Stimulated activated CD8-positive, alpha-beta memory T cell treated with anti-CD3 and anti-CD28 coated beads, Interleukin-15, amount 100 ng/mL, for 1 hour (primary cell): ENCODE measurements around the gene MYO5A.
"Not testable (repeated sequence)": the region's sequence is repeated elsewhere in the genome, so short reads cannot be mapped to it uniquely, and the experiment has no call there.

Experiments used
- DNase-seq: peaks from one replicate; pipeline ENCODE4 v3.0.0-alpha.2; 2020; ENCODE audit warnings: low read depth

Gene MYO5A

DNA sequence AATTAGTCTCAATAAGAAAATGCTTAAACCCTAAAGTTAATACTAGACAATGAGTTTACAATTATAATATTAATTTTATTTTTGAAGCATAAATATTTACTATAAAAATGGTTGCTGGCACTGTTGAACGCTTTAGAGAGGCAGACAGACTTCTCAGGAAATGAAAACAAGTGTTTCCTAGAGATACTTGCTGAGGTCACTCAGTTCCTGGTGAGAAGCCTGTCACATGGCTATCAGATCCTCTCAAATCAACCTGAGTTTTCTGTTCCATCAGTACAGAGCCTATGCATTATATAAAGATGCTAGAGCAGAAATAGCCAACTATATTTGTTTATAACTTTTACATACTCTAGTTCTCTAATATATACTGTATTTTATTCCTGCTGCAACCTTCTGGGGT is 109.2 kb downstream of the MYO5A start:
- no peak for DNase-seq

GRCh38 chr15:52417957-52418356 is 110.7 kb downstream of the MYO5A start:
- DNase-seq, result no peak

DNA sequence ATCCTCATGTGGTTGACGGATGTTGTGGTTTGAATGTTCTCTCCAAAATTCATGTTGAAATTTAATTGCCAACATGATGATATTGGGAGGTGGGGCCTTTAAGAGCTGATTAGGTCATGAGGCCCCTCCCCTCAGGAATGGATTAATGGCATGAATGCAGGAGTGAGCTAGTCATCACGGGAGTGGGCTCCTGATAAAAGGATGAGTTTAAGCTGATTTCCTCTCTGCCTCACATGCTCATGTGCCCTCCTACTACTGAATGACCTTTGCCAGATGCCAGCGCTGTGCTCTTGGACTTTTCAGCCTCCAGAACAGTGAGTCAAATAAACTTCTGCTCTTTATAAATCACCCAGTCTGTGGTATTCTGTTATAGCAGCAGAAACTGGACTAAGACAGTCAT is 111.2 kb downstream of the MYO5A start:
- DNase-seq, result no peak

DNA sequence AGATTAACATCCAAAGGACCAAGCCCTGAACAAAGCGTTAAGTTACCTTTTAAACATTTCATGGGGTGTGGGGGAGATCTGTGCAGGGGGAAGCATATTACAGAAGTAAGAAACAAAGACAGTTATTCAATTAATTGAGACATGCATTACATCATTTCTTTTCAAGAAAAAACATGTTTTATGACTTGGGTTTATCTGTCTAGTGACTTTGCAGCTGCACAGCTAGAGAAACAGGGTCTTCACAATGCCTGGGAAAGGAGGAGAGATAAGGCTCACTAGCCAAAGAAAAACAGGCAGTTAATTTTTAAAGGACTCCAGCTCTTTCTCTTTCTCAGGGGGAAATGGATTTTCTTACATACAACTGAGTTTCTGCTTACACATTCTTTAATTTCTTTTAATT is 112.1 kb downstream of the MYO5A start:
- DNase-seq, result not testable (repeated sequence)

DNA sequence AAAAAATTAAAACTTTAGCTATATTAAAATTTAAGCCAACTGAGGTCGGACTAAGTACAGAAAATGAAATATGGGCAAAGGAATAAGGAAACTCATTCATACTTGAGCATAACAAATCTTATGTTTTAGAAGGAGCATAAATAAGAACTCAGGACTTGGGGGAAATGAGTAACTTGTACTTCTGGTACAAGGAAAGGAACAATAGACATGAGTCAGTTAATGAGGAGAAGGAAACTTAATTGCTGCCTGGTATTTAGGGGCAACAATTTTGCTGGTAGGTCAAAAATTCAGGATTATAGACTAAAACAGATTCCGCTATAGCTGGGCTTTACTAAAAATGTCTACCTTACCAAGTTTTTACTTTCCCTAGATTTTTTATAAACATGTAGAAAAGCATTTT is 113.1 kb downstream of the MYO5A start:
- no peak for DNase-seq

DNA sequence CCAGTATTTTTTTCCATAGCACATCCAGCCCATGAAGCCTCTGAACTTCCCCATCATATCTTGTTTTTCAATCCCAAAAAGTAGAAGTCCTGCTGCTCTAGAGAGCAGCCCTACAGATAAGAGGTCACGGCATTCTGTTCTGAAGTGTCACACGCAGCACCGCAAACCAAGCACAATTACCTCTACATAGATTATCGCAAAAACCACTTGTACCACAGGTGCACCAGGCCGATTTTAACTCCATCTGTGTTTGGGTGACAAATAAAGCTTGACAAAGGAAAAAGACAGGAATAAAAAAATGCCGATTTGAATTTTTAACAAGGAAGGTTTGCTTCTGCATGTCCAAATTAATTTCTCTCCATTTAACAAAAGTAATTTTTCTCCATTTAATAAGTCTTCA is 113.7 kb downstream of the MYO5A start:
- no peak for DNase-seq

- no peak for DNase-seq
These were observed 119.9 kb downstream of the MYO5A start for GRCh38 chr15:52408823-52409222.

DNA sequence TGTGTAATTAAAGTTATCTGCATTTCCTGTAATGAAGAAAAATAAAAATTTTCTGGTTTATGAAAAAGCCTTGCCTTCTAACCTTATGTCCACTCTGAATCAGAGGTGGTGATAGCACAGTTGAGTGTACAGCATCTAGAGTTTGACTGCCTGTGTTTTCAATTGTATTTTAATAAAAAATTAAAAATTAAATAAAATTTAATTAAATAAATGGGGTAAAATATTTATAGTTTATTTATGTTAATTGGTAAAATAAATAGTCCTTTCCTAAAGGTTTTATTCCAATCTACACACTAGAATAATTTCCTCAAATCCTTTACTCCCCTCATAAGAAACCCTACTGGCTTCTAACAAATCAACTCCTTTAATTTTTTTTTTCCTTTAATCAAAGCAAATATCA is 121.3 kb downstream of the MYO5A start:
- DNase-seq, result no peak

DNA sequence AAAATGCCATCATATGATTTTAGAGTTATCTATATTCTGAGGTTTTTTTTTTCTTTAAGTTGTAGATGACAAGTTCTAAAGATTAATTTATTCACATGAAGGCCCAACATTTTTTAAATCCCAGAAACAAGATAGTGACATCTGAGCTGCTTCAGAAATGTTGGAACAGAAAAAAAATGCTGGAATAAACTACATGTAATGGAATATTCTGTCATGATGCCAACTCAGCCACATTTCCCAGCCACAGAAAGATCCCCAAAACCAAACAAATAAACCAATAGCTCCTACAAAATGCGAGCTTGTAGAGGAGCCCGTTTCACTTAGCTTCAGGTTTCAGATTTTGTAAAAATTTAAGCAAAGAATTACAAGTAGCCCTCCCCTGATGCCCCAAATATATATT is 122.1 kb downstream of the MYO5A start:
- no peak for DNase-seq

DNA sequence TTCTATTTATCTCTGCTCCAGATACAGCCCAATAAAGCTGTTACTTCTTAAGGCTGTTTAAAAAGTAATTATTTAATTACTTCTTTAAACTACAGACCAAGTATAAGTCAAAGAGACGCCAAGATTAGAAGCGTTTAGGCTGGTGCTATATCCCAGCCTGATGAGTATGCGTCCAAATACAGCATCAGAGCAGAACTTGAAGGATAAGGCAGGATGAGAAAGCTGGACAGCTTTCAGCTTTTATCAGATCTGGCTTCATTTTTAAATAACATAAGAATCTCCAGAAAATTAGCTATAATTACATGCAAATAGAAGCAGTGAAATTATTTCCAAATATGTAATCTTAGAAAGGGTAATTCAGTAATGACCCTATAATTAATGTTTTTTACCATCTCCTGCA is 122.8 kb downstream of the MYO5A start:
- DNase-seq, result no peak

DNA sequence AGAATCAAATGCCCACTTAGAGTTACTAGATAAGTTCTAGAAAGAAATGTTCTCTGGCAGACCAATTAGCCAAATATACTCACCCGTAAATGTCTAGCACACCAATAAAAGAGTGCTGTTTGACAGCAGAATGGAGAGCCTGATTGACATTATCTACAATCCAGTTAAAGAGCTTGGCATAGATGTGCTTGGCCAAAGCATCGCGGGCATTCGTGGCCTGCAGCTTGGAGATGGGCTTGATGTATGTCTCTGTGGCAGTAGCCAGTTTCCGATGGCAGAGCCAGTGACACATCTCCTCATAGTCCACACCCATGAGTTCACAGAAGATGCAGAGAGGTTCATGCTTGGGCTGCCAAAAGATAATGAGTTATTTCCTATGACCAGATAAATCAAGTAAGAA is 131.6 kb downstream of the MYO5A start:
- no peak for DNase-seq

DNA sequence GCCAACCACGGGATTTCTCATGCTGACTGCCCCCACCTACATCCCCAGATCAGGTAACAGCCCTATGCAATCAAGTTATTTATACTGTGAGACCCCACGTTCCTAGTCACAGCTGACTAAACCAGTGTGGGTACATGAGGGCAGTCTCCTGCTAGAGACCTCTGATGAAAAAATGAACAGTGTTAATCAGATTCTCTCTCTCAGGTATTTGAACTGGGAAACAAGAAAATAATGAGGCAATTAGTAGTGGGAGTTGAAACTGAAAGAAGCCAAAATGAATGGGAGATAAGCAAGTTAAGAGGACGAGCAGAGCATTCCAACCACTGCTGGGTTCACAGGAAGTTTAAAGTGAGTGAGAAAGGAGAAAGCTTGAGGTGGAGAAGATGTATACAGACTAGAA is 134.6 kb downstream of the MYO5A start:
- no peak for DNase-seq

DNA sequence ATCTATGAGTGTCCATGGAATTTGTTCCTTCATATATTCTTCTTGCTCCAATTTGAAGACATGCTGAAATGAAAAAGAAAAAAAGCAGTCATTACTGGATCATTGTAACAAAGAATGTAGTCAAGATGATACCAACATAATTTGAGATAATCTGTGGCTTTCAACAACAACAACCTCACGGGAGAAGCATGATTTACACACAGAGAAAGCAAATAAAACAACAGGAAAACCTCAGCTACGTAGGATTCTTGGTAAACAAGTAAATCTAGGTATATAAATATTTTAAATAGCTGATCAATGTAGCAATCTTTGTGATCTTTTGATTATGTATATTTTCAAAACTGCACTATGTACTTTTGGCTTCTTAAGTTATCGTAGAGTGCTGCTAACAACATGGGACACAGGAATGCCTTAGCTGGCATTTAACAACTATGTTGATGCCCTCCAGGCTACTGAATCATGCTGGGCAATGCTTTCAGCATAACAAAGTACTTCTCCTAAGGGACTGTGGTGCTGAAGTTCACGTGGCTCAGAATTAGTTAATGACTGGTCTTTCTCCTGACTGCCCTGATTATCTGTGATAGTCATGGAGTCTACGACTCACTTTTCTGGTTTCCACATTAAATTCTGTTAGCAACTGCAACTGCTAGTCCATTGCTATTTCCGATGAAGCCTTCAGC is 136.5 kb downstream of the MYO5A start:
- no peak for DNase-seq

DNA sequence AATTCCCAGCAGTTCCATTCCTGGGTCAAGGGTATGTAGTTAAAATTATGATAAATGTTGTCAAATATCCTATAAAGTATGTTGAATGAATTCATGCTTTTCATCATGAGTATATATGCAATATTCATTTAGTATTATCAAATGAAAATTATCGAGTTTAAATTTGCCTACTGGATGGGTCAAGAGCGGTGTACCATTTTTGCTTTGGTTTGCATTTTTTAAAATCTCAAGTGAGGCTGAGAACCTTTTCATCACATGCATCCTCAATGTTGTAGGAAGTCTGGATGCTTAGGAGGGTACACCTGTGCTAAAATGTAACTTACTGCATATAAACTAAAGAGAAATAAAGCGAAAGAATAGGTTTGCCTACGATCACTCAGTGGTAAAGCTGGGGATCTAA is 137.6 kb downstream of the MYO5A start:
- DNase-seq, result no peak

- DNase-seq, result no peak
These were observed 143.0 kb downstream of the MYO5A start for GRCh38 chr15:52385670-52386069.

DNA sequence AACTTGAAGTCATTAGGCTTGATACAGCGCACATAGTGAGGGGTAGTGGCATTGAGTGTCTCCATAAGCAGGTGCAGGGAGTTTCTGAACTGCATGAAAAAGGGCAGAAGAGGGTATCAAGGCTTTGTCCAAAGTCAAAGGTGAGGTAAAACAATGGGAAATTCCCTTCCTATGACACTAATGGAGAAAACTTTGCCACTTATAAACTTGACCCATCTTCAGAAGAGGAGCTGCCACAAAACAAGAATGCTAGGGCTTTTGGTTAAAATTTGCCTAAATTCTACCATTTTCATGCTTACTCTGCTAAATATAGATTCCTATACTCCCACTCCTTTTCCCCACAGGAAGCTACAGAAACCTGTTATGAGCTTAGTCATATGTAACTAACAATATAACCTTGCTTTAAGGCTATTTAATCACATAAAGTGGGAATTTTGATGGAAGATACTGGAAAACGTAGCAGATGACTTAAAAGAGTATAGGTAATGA is 145.5 kb downstream of the MYO5A start:
- DNase-seq, result no peak

GRCh38 chr15:52382647-52383046 is 146.0 kb downstream of the MYO5A start:
- DNase-seq, result no peak

DNA sequence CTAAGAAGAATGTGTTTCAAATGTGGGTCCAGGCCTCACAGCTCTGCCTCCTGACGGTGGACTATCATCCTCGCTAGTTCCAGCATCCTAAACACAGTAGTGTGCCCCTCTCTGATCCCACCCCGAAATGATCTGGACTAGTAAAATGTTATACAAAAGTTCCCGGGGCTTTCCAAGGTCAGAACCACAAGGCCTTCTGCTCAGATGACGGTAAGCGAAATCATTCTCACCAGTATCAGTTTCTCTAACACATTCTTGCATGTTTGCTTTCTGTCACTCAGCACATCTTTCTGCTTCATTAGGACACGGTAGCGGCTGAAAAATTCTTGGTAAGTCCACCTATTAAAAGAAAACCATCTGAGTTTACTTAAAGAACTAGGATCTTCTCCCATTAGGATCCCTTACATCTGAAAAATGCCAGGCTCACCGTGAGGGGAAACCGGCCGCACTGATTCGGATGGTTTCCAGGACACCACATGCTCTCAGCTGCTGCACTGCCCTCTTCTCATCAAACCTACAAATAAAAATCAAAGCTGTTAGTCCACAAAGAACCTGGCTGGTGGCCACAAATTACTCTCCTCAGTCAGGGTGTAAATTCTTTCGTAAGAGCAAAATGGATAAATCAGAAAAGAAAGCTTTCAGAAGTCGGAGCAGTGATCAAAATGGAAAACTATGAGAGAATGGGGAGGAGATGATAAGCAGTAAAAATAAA is 149.1 kb downstream of the MYO5A start:
- DNase-seq, result no peak

DNA sequence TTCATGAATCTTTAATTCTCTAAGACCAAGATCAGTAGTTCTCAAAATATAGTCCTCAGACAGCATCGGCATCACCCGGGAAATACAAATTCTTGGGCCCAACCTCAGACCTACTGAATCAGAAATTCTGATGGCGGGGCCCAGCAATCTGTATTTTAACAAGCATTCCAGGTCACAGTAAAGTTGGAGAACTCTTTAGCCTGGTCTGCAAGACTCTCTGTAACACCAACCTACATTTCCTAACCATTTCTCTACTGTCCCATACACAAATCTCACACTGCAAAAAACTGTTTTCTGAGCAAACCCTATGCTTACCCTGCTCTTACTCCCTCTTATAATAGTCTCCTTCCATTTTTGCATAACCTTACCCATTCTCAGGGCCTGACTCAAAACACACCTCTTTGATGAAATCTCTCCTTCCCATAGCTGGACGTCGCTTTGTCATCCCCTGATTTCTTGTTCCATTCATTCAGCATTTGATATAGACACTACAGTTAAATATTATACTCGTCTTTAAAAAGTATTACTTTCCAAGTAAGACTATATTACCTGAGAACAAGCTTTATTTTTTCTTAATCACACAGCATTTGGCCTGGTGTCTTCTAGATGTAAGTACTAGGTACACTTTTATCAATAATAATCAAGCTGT is 149.8 kb downstream of the MYO5A start:
- DNase-seq, result no peak

GRCh38 chr15:52370010-52370409 is 158.7 kb downstream of the MYO5A start:
- no peak for DNase-seq

- no peak for DNase-seq
These were observed 159.2 kb downstream of the MYO5A start for GRCh38 chr15:52369455-52369854.

GRCh38 chr15:52369030-52369429 is 159.7 kb downstream of the MYO5A start:
- no peak for DNase-seq

DNA sequence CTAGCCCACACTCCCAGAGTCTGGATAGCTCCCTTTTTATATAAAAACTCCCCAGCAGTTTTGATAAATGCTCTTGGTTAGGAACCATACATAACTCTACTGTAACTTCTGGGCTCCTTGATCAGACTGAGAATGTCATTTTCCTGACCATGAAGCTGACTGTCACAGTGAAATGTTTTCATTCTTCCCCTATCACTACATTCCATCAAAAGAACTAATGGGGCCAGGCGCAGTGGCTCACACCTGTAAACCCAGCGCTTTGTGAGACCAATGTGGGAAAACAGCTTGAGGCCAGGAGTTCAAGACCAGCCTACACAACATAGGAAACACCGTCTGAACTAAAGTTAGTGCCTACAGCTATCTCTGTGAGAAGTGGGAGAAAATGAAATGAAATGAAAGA is 160.3 kb downstream of the MYO5A start:
- no peak for DNase-seq
